ENCODE measurements around the gene DKC1. TPM values are rescaled to one million over a fixed set of nuclear protein-coding genes. Genes with fewer than 3 reads are reported as not detected.

Gene DKC1
- total and polyA plus RNA-seq, 2 of the 13 experiments (the other 11 are each of a cell fraction or from before 2014, with no cell fraction given) = 61.6 to 102 TPM

DNA sequence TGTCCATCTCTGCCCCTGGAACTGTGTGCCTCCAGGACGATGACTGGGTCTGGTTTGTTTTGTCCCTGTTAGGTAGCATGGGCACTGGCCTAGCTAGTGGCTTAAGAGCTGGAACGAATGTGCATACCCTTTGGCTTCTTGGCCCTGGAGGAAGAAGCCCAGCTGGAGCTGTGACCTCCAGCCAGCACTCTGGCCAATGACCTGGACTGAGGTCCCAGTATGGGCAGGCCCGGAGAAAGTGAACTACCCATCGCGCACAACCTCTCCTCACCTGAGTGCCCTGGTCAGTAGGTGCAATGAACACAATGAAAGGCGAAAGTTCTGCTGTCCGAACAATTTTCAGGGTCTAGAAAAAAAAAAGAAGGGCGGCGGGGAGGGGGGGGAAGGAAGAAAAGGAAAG lies 18.3 kb downstream of the DKC1 start:
- no peaks in the 10 kb centered on the region for H3K79me2 ChIP-seq (ENCODE audit: insufficient read depth, low read length)
- WGBS (ENCODE audit: low lambda C conversion rate) = 98% methylated on average over 8 of the region's 9 CpGs
- H4K20me1 ChIP-seq (ENCODE audit: insufficient read depth, low read length) = 0 out of 2 replicates have a peak, but pooled peaks cover 1% of the 10 kb centered on the region
- no peak for DNase-seq (ENCODE audit: low spot score)
- intact Hi-C loops (cut with micrococcal nuclease; ENCODE audit: unreplicated experiment) = no loop called here
- H2AFZ ChIP-seq (ENCODE audit: low read length) = no peak overlapping the region
- H3K36me3 ChIP-seq (replicated peaks in 1 of 2; ENCODE audit: control insufficient read depth in 1 of 2, insufficient read depth in 2 of 2, low read length in 2 of 2) = peaks cover 0 to 3% of the 10 kb centered on the region in 2 experiments; a peak in 2 of 5 replicates
- FAIRE-seq = no peak
- BruUV-seq (replicated peaks) = no TSS peak
- no peak overlapping the region for H3K9ac ChIP-seq (ENCODE audit: insufficient read depth, low read depth, low read length)
- in situ Hi-C loops (cut with HindIII; ENCODE audit: extremely low pct_ligation_motif_present, low pct_unique_long_range_greater_than_20kb) = no loop called here
- CTCF ChIA-PET (ENCODE audit: low intra/inter-chr PET ratio, low total read pairs) = no interaction called here
- peaks cover 8% of the 10 kb centered on the region for H3K4me1 ChIP-seq (ENCODE audit: insufficient read depth, low read length)
- H3K4me2 ChIP-seq (ENCODE audit: low read depth, low read length) = no peak overlapping the region
- ATAC-seq = peak; percentile 17; the same call in 1 of the 3 replicates
- no peaks in the 10 kb centered on the region for H3K9me3 ChIP-seq (ENCODE audit: low read length)
- no peak overlapping the region for H3K4me3 ChIP-seq (replicated peaks in 1 of 3; ENCODE audit: insufficient read depth in 1 of 3, low read depth in 2 of 3, low read length in 3 of 3)
- no peaks in the 10 kb centered on the region for H3K27me3 ChIP-seq (ENCODE audit: control insufficient read depth in 1 of 2, insufficient read depth in 2 of 2, low read length in 2 of 2)
- H3K27ac ChIP-seq (ENCODE audit: extremely low read length, insufficient read depth, low read length) = no peak overlapping the region
- POLR2A ChIA-PET = no interaction called here
- TF ChIP-seq TOPORS (CRISPR knock-in tag; IDR thresholded peaks at IDR 0.05) (no peak), RORA (CRISPR knock-in tag; IDR thresholded peaks at IDR 0.05) (no peak), CBX2 (IDR thresholded peaks at IDR 0.05; ENCODE audit: low read depth, low read length) (no peak), CBX2 (CRISPR knock-in tag; IDR thresholded peaks at IDR 0.05; ENCODE audit: low read depth) (no peak), CC2D1A (CRISPR knock-in tag; IDR thresholded peaks at IDR 0.05) (no peak), GMEB2 (CRISPR knock-in tag; IDR thresholded peaks at IDR 0.05; ENCODE audit: low read depth) (no peak)

GRCh38 chrX:154784149-154784995 lies 21.7 kb downstream of the DKC1 start:
- intact Hi-C loops (cut with micrococcal nuclease; ENCODE audit: unreplicated experiment) (no loop called here), in situ Hi-C loops (cut with HindIII; ENCODE audit: extremely low pct_ligation_motif_present, low pct_unique_long_range_greater_than_20kb) (no loop called here)
- Histone ChIP-seq H2AFZ (ENCODE audit: low read length) (no peak overlapping the region), H3K27me3 (ENCODE audit: control insufficient read depth in 1 of 2, insufficient read depth in 2 of 2, low read length in 2 of 2) (no peaks in the 10 kb centered on the region), H3K4me3 (replicated peaks in 1 of 3; ENCODE audit: insufficient read depth in 1 of 3, low read depth in 2 of 3, low read length in 3 of 3) (no peak overlapping the region), H3K9me3 (ENCODE audit: low read length) (no peaks in the 10 kb centered on the region), H3K27ac (ENCODE audit: extremely low read length, insufficient read depth, low read length) (no peak overlapping the region), H3K79me2 (ENCODE audit: insufficient read depth, low read length) (no peaks in the 10 kb centered on the region), H3K36me3 (replicated peaks in 1 of 2; ENCODE audit: control insufficient read depth in 1 of 2, insufficient read depth in 2 of 2, low read length in 2 of 2) (no peaks in the 10 kb centered on the region), H3K4me2 (ENCODE audit: low read depth, low read length) (no peak overlapping the region), H3K4me1 (ENCODE audit: insufficient read depth, low read length) (peaks cover 8% of the 10 kb centered on the region), H3K9ac (ENCODE audit: insufficient read depth, low read depth, low read length) (no peak overlapping the region), H4K20me1 (ENCODE audit: insufficient read depth, low read length) (no peaks in the 10 kb centered on the region)
- no TSS peak for BruUV-seq (replicated peaks)
- ChIA-PET CTCF (ENCODE audit: low intra/inter-chr PET ratio, low total read pairs) (no interaction called here), POLR2A (no interaction called here)
- no peak for ATAC-seq
- no peak for TF ChIP-seq PITX1 (CRISPR knock-in tag; IDR thresholded peaks at IDR 0.05)
- TF ChIP-seq MAFK (conservative IDR thresholded peaks at IDR 0.05 in 1 of 2, IDR thresholded peaks at IDR 0.05 in 1 of 2; ENCODE audit: low read length in 2 of 2) = peak; percentile 4 to 56; a peak in 2 of 4 replicates
- TF ChIP-seq MAFF (IDR thresholded peaks at IDR 0.05; ENCODE audit: low read depth, low read length) = 0 out of 2 replicates have a peak, but pooled peaks have one; percentile 4
- DNase-seq (ENCODE audit: low spot score) = no peak
- WGBS (ENCODE audit: low lambda C conversion rate) = 88% methylated on average over 8 of the region's 13 CpGs
- peak; percentile 30 for FAIRE-seq

Data from HepG2 (cell line).